Iris pigment epithelial cell (primary cell): ENCODE results near the gene ARHGAP35.
"Not testable (repeated sequence)": the region's sequence is repeated elsewhere in the genome, so short reads cannot be mapped to it uniquely, and the experiment has no call there.

Experiments
- DNase-seq: peaks from one replicate; pipeline ENCODE4 v3.0.0-alpha.2; 2011; ENCODE audit warnings: low read depth

ARHGAP35 gene

GRCh38 chr19:46844067-46844489 is 16.7 kb upstream of the ARHGAP35 start:
- peak; percentile 83 for DNase-seq

- DNase-seq, result no peak
Observed at GRCh38 chr19:46845959-46846459, 14.8 kb upstream of the ARHGAP35 start.

GRCh38 chr19:46847528-46847927 is 13.3 kb upstream of the ARHGAP35 start:
- no peak for DNase-seq

- no peak for DNase-seq
Observed at GRCh38 chr19:46848389-46848788, 12.4 kb upstream of the ARHGAP35 start.

GRCh38 chr19:46849610-46850009 is 11.2 kb upstream of the ARHGAP35 start:
- DNase-seq, result no peak

GRCh38 chr19:46850228-46851203 is 10.3 kb upstream of the ARHGAP35 start, which contains the start of gene AP2S1:
Gene AP2S1, minus strand, starts transcription at chr19:46850846. Its CDS starts 80 bp downstream, at chr19:46850766.
- DNase-seq, result peak; percentile 99

- no peak for DNase-seq
Observed at GRCh38 chr19:46852830-46853229, 8.0 kb upstream of the ARHGAP35 start.

- not testable (repeated sequence) for DNase-seq
Observed at GRCh38 chr19:46854698-46855097, 6.1 kb upstream of the ARHGAP35 start.

GRCh38 chr19:46856062-46857022 is 4.5 kb upstream of the ARHGAP35 start:
- peak; percentile 98 for DNase-seq

- DNase-seq, result peak; percentile 76
Observed at GRCh38 chr19:46859637-46860124, 1.1 kb upstream of the ARHGAP35 start.

GRCh38 chr19:46860125-46860845 is 512 bp upstream of the ARHGAP35 start:
- peak; percentile 99 for DNase-seq

GRCh38 chr19:46861691-46862502 is 1.1 kb downstream of the ARHGAP35 start:
- peak; percentile 32 for DNase-seq

GRCh38 chr19:46862503-46862834 is 1.7 kb downstream of the ARHGAP35 start:
- DNase-seq, result peak; percentile 31

- no peak for DNase-seq
Observed at GRCh38 chr19:46862974-46863632, 2.3 kb downstream of the ARHGAP35 start.

- peak; percentile 74 for DNase-seq
Observed at GRCh38 chr19:46863818-46864629, 3.2 kb downstream of the ARHGAP35 start.

- no peak for DNase-seq
Observed at GRCh38 chr19:46866407-46867136, 5.8 kb downstream of the ARHGAP35 start.

GRCh38 chr19:46867170-46867569 is 6.4 kb downstream of the ARHGAP35 start:
- DNase-seq, result no peak
